HepG2 (cell line): ENCODE results near the gene DAG1. TPM values are rescaled to one million over a fixed set of nuclear protein-coding genes. Genes with fewer than 3 reads are reported as not detected.
A peak's percentile ranks its signal among the peaks of the same experiment; 100 is the strongest.

ENCODE experiments used
- HMGXB4 ChIP-seq, 2 experiments: sonication (generic) in 1 of 2; formaldehyde crosslinking in 1 of 2; IDR thresholded peaks; 2 replicates each; pipeline versions ENCODE4 v1.4.0 to v1.6.1; 2018 to 2020; ENCODE audit warnings: missing genetic modification reagents in 2 of 2, borderline replicate concordance in 1 of 2, low read depth in 1 of 2, mild to moderate bottlenecking in 1 of 2, missing biosample characterization in 1 of 2
- IKZF4 ChIP-seq: sonication (generic); formaldehyde crosslinking; IDR thresholded peaks from 2 replicates; pipeline ENCODE4 v1.5.1; 2020; ENCODE audit warnings: borderline replicate concordance, mild to moderate bottlenecking, low read depth, missing genetic modification reagents; ENCODE audit errors: not compliant biosample characterization
- MIXL1 ChIP-seq: IDR thresholded peaks from 2 replicates; pipeline ENCODE4 v1.6.1; 2016
- RAD51 ChIP-seq: fragments of 450-650 bp; IDR thresholded peaks from 2 replicates; pipeline ENCODE4 v1.6.1; 2016; ENCODE audit warnings: borderline replicate concordance
- ZNF318 ChIP-seq: sonication (generic); formaldehyde crosslinking; IDR thresholded peaks from 2 replicates; pipeline ENCODE4 v1.4.0; 2020; ENCODE audit warnings: mild to moderate bottlenecking, missing genetic modification reagents
- ZNF331 ChIP-seq: sonication (generic); formaldehyde crosslinking; IDR thresholded peaks from 2 replicates; pipeline ENCODE4 v1.4.0; 2020; ENCODE audit warnings: missing genetic modification reagents
- ZNF362 ChIP-seq: sonication (generic); formaldehyde crosslinking; IDR thresholded peaks from 2 replicates; pipeline ENCODE4 v1.4.0; 2020; ENCODE audit warnings: missing genetic modification reagents, mild to moderate bottlenecking, borderline replicate concordance
- polyA plus RNA-seq, 8 experiments: library from polyadenylated mRNA; depleted of rRNA in 3 of 8; stranded (reverse) in 7 of 8; unstranded in 1 of 8; fragments of >200 nt; fragmentation: Illumina TruSeq in 4 of 8; extraction: Trizol in 4 of 8; gene quantifications; 2 replicates each; pipeline versions ENCODE4 v1.2.1 to v1.2.3, GENCODE V29; 2011 to 2016; ENCODE audit warnings: low read depth in 4 of 8, missing spikeins in 1 of 8, mixed read lengths in 1 of 8; ENCODE audit not compliant: insufficient read depth in 1 of 8
- total RNA-seq, 5 experiments: library from RNA; depleted of rRNA; stranded (reverse); fragments of >200 nt; fragmentation: Illumina TruSeq; extraction: Trizol; gene quantifications; 2 replicates each; pipeline ENCODE4 v1.2.3, GENCODE V29; 2016; ENCODE audit warnings: low read depth in 1 of 5
- TF ChIP-seq, protein P1 (sequence below), 2 experiments: sonication (generic) in 1 of 2; formaldehyde crosslinking in 1 of 2; IDR thresholded peaks; 2 replicates each; pipeline versions ENCODE4 v1.6.1 to v1.9.0; 2014 to 2022; ENCODE audit warnings: antibody characterized with exemption in 1 of 2, borderline replicate concordance in 1 of 2, inconsistent platforms in 1 of 2, low read depth in 1 of 2, missing genetic modification reagents in 1 of 2
- TF ChIP-seq, protein P2 (sequence below): sonication (generic); formaldehyde crosslinking; conservative IDR thresholded peaks from 2 replicates; pipeline ENCODE4 v1.8.1; 2023; ENCODE audit warnings: missing genetic modification reagents

Gene DAG1
- total and polyA plus RNA-seq, 2 of the 13 experiments (the other 11 are each of a cell fraction or from before 2014, with no cell fraction given), result 47.3 to 50.4 TPM

DNA sequence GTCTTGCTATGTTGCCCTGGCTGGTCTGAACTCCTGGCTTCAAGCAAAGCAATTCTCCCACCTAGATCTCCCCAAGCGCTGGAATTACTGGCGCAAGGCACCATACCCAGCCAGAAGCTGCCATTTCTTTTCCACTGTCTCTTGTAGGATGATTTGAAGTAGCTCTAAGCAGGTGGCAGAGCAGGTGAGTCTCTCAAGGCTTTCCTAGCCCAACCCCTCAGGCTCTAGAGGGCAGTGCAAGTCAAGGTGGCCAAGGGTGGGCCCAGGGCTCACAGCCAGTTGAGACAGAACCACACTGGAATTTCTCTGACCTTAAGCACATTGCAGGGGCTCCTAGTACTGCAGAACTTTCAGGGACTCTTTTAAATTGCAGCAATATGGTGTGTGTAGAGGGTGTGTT lies 15.6 kb upstream of the DAG1 start (continued):
- TF ChIP-seq, protein P1, sequence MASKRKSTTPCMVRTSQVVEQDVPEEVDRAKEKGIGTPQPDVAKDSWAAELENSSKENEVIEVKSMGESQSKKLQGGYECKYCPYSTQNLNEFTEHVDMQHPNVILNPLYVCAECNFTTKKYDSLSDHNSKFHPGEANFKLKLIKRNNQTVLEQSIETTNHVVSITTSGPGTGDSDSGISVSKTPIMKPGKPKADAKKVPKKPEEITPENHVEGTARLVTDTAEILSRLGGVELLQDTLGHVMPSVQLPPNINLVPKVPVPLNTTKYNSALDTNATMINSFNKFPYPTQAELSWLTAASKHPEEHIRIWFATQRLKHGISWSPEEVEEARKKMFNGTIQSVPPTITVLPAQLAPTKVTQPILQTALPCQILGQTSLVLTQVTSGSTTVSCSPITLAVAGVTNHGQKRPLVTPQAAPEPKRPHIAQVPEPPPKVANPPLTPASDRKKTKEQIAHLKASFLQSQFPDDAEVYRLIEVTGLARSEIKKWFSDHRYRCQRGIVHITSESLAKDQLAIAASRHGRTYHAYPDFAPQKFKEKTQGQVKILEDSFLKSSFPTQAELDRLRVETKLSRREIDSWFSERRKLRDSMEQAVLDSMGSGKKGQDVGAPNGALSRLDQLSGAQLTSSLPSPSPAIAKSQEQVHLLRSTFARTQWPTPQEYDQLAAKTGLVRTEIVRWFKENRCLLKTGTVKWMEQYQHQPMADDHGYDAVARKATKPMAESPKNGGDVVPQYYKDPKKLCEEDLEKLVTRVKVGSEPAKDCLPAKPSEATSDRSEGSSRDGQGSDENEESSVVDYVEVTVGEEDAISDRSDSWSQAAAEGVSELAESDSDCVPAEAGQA (IDR thresholded peaks at IDR 0.05; ENCODE audit: low read depth), result no peak
- TF ChIP-seq, protein P1 (CRISPR knock-in tag; IDR thresholded peaks at IDR 0.05; ENCODE audit: borderline replicate concordance), result no peak
- TF ChIP-seq HMGXB4 (CRISPR knock-in tag; IDR thresholded peaks at IDR 0.05; ENCODE audit: borderline replicate concordance in 1 of 2, low read depth in 1 of 2) (peak; percentile 23 to 69; a peak in 1 of 4 replicates), RAD51 (no peak), ZNF362 (no peak), IKZF4 (CRISPR knock-in tag) (no peak), ZNF331 (CRISPR knock-in tag) (0 out of 2 replicates have a peak, but pooled peaks have one; percentile 26), MIXL1 (CRISPR knock-in tag) (0 out of 2 replicates have a peak, but pooled peaks have one; percentile 20), ZNF318 (CRISPR knock-in tag) (no peak)
- TF ChIP-seq, protein P2, sequence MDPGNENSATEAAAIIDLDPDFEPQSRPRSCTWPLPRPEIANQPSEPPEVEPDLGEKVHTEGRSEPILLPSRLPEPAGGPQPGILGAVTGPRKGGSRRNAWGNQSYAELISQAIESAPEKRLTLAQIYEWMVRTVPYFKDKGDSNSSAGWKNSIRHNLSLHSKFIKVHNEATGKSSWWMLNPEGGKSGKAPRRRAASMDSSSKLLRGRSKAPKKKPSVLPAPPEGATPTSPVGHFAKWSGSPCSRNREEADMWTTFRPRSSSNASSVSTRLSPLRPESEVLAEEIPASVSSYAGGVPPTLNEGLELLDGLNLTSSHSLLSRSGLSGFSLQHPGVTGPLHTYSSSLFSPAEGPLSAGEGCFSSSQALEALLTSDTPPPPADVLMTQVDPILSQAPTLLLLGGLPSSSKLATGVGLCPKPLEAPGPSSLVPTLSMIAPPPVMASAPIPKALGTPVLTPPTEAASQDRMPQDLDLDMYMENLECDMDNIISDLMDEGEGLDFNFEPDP, result no peak
